DMS114 treated with DMSO at 0.1 percent for 48 hours (cell line): ENCODE results near the gene CXCR4.
"Not testable (repeated sequence)": the region's sequence is repeated elsewhere in the genome, so short reads cannot be mapped to it uniquely, and the experiment has no call there.

ENCODE experiments used
- DNase-seq: peaks from one replicate; lab custom pipeline; 2025; ENCODE audit not compliant: unreplicated experiment; lab: John Stamatoyannopoulos, UW

The CXCR4 gene

GRCh38 chr2:136115183-136115761, 2.7 kb downstream of the CXCR4 start:
- no peak for DNase-seq

GRCh38 chr2:136114382-136114781, 3.6 kb downstream of the CXCR4 start:
- no peak for DNase-seq

GRCh38 chr2:136113209-136113971, 4.6 kb downstream of the CXCR4 start:
- DNase-seq, result no peak

- no peak for DNase-seq
Measured at GRCh38 chr2:136112317-136113208, 5.4 kb downstream of the CXCR4 start.

GRCh38 chr2:136111711-136112110, 6.2 kb downstream of the CXCR4 start:
- no peak for DNase-seq

- no peak for DNase-seq
Measured at GRCh38 chr2:136110526-136110925, 7.4 kb downstream of the CXCR4 start.

- no peak for DNase-seq
Measured at GRCh38 chr2:136108463-136108862, 9.5 kb downstream of the CXCR4 start.

- no peak for DNase-seq
Measured at GRCh38 chr2:136107051-136108033, 10.6 kb downstream of the CXCR4 start.

GRCh38 chr2:136106505-136106904, 11.4 kb downstream of the CXCR4 start:
- DNase-seq, result no peak

GRCh38 chr2:136104977-136105376, 13.0 kb downstream of the CXCR4 start:
- DNase-seq, result no peak

GRCh38 chr2:136101042-136101441, 16.9 kb downstream of the CXCR4 start:
- DNase-seq, result no peak

- DNase-seq, result no peak
Measured at GRCh38 chr2:136098441-136098840, 19.5 kb downstream of the CXCR4 start.

- no peak for DNase-seq
Measured at GRCh38 chr2:136093583-136093982, 24.4 kb downstream of the CXCR4 start.

- no peak for DNase-seq
Measured at GRCh38 chr2:136091899-136092298, 26.1 kb downstream of the CXCR4 start.

GRCh38 chr2:136087901-136088460, 30.0 kb downstream of the CXCR4 start:
- DNase-seq, result not testable (repeated sequence)

- no peak for DNase-seq
Measured at GRCh38 chr2:136086253-136087016, 31.5 kb downstream of the CXCR4 start.

GRCh38 chr2:136085453-136086209, 32.3 kb downstream of the CXCR4 start:
- no peak for DNase-seq

- DNase-seq, result no peak
Measured at GRCh38 chr2:136081582-136082210, 36.3 kb downstream of the CXCR4 start.
